Breast epithelium (tissue), 4 donors: ENCODE measurements around the gene POLR2J3. TPM values are rescaled to one million over a fixed set of nuclear protein-coding genes. Genes with fewer than 3 reads are reported as not detected.
A peak's percentile ranks its signal among the peaks of the same experiment; 100 is the strongest.
"Not testable (repeated sequence)": the region's sequence is repeated elsewhere in the genome, so short reads cannot be mapped to it uniquely, and the experiment has no call there.

Experiments
- DNase-seq, 2 donors: peaks; one replicate each; pipeline ENCODE4 v3.0.0-alpha.2; 2019; ENCODE audit warnings: low spot score in 2 of 2
- H3K27ac ChIP-seq, 2 donors: fragments of 200-600 bp; sonication (generic) in 1 of 2; one replicate each; pipeline ENCODE4 v1.5.1; 2016 to 2019; ENCODE audit warnings: mild to moderate bottlenecking in 1 of 2
- H3K27me3 ChIP-seq, 2 donors: fragments of 200-600 bp; sonication (generic) in 1 of 2; one replicate each; pipeline versions ENCODE4 v1.5.1 to v1.6.0; 2017 to 2019; ENCODE audit warnings: control low read depth in 1 of 2, mild to moderate bottlenecking in 1 of 2
- H3K36me3 ChIP-seq: fragments of 200-600 bp; one replicate; pipeline ENCODE4 v1.5.1; 2019
- H3K4me1 ChIP-seq, 2 donors: fragments of 200-600 bp; sonication (generic); one replicate each; pipeline ENCODE4 v1.5.1; 2016 to 2019; ENCODE audit warnings: control low read depth in 1 of 2
- H3K4me3 ChIP-seq, 3 donors: fragments of 200-600 bp; sonication (generic); 1 replicate in 2 of 3; 2 replicates in 1 of 3; pipeline ENCODE4 v1.5.1; 2016 to 2019; ENCODE audit warnings: mild to moderate bottlenecking in 3 of 3, moderate library complexity in 2 of 3
- H3K9me3 ChIP-seq, 2 donors: fragments of 200-600 bp; sonication (generic) in 1 of 2; one replicate each; pipeline ENCODE4 v1.5.1; 2016 to 2019; ENCODE audit warnings: control low read depth in 1 of 2
- intact Hi-C: fragments of 100-400 bp; cut with DNase I; formaldehyde crosslinking; loops from one replicate; pipeline ENCODE4 v1.15.1; 2023; ENCODE audit warnings: low total_unique reads
- total RNA-seq, 3 donors: library from RNA; depleted of rRNA; stranded (reverse); fragments of >200 nt; gene quantifications; one replicate each; pipeline ENCODE4 v1.1.0, GENCODE V29; 2016

Gene POLR2J3
- total RNA-seq, 3 donors from 2014 or later = 13.5 to 16.5 (median 15.1) TPM

DNA sequence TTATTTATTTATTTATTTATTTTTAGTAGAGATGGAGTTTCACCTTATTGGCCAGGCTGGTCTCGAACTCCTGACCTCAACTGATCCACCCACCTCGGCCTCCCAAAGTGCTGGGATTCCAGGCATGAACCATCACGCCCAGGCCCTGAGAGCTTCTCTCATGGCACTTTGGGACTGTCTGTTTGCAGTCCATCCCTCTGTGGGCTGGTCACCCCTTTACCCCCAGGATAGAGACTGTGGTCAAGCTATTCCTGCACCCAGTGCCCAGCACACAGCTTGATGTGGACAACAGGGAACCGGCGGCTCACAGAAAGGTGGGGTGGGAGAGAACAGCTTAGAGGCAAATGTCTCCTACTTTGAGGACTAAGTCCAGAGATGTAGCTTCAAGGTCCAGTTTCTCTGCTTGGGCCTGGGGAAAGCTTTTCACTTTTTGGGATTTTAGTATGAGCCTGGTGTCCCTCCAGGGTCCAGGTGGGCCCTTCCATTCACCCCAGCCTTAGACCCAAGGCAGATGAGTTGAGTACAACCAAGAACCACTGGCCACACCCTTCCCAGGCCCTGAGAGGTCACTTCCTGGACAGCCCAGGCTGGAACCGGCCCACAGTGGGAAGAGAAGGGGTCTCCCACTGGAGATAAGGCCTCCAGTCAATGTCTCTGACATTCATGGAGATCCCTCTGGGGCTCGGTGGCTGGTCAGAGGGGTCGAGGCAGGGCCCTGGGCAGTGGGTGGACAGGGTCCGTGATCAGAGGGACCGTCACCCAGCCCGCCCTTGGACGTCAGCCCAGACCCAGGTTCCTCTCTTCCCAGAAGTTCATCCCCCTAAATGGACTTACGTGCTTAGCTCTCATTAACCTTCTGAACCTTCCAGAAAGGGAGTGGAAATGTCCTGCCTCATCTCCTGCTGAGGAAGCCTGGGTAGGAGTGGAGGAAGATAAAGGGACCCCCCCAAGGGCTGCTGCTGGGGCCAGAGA is 44.3 kb downstream of the POLR2J3 start:
- H3K27ac ChIP-seq, H3K9me3 ChIP-seq, DNase-seq, intact Hi-C loops, H3K27me3 ChIP-seq, H3K36me3 ChIP-seq, H3K4me3 ChIP-seq, H3K4me1 ChIP-seq: not testable (repeated sequence)

DNA sequence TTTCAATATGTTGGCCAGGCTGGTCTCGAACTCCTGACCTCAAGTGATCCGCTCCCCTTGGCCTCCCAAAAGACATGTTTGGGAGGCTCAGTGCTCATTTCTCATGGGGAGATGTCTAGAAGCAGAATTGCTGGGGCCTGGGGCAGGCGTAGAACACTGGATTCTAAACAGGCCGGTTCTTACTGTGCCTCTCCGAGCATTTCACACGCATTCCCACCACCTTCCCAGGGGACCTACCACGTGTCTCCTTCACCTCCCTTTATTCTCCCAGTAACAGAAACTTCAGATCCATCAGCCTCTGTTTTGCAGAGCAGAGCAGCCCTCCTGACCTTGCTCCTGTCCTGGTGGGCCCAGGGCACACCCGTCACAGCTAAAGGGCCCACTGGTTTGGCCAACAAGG is 45.2 kb downstream of the POLR2J3 start:
- H3K27me3 ChIP-seq, DNase-seq, H3K4me3 ChIP-seq, H3K4me1 ChIP-seq, H3K36me3 ChIP-seq, H3K9me3 ChIP-seq, H3K27ac ChIP-seq, intact Hi-C loops: not testable (repeated sequence)

DNA sequence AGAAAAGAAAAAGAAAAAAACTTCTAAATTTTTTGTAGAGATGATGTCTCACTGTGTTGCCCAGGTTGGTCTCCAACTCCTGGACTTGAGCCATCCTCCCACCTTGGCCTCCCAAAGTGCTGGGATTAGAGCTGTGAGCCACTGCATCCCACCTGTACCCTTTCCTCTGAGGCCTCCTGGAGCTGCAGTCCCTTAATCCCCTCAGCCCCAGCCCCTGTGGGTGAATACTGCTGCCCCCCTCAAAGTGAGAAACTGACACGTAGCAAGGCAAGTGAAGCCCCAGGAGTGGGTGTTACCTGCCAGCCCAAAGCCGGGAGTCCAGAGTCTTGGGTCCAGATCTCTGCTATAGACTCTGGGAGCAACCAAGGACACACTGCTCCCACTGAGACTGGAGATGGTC is 47.6 kb downstream of the POLR2J3 start:
- intact Hi-C loops, H3K4me1 ChIP-seq, H3K4me3 ChIP-seq, H3K9me3 ChIP-seq, H3K36me3 ChIP-seq, H3K27me3 ChIP-seq, DNase-seq, H3K27ac ChIP-seq: not testable (repeated sequence)

DNA sequence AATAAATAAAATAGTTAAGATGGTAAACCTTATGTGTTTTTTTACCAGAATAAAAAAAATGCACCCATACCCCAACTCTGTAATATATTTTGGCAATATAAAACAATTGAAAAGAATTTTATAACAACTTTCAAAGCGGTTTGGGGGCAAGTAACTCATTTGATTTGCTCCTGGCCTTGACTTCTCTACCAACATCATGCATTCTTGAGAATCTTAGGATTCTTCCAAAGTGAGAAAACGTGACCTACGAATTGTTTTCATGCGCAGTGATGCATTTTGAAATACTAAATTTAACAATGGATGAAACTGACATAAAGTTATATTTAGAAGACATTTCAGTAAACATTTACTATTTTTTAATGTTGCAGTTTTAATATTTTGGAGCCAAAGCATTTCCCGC is 51.6 kb downstream of the POLR2J3 start:
- H3K27ac ChIP-seq, H3K4me1 ChIP-seq, H3K4me3 ChIP-seq, H3K27me3 ChIP-seq, DNase-seq, H3K36me3 ChIP-seq, intact Hi-C loops, H3K9me3 ChIP-seq: not testable (repeated sequence)

DNA sequence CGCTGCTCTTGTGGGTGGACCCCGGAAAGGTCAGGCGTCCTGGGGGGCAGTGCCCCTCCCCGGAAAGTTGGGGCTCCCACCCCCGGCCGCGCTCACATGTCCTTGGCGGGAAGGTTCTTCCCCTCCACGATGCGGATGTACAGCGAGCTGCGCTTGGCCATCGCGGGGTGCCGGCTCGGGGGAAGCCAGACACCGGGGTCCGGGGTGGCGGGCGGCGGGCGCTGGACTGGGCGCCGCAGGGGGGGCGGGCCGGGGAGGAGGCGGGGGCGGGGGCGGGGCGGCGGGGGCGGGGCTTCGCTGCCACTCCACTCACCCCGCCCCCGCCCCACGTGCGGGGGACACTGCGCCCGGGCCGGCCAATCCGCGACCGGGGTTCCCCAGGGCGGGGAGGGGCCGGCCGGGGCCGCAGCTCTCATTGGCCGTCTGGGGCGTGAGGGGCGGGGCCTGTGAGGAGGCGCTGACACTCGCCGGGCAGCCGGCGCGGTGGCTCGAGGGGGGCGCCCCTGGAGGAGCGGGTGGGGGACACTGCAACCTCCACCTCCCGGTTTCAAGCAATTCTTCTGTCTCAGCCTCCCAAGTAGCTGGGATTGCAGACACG is 54.7 kb downstream of the POLR2J3 start, which contains the start of gene RASA4B:
Gene RASA4B (minus strand): TSS at position 228 of the 598 bp plus-strand sequence. CDS start 67 bp downstream, at position 161.
- not testable (repeated sequence) for DNase-seq

More for the DNA sequence above, 54.7 kb downstream of the POLR2J3 start, which contains the start of gene RASA4B:
- H3K27me3 ChIP-seq, H3K4me1 ChIP-seq, intact Hi-C loops, H3K9me3 ChIP-seq, H3K27ac ChIP-seq, H3K36me3 ChIP-seq: not testable (repeated sequence)
- peak within 1 kb of the TSS in 2 of 3 donors; percentile 37 to 55 for H3K4me3 ChIP-seq

Other genes with a start within 250 kb of the POLR2J3 start
- gene SPDYE6, start 216.1 kb downstream of the POLR2J3 start, total RNA-seq = under 1 TPM in 1 of 3 donors, not detected in 2; 0.33 TPM
- 10 to 100 TPM; 17.3 to 30.5 (median 29.7) TPM for gene PRKRIP1, start 176.2 kb downstream of the POLR2J3 start, total RNA-seq
- gene ORAI2, start 139.0 kb downstream of the POLR2J3 start, total RNA-seq = 10 to 100 TPM in 2 of 3 donors, 1 to 10 TPM in 1; 8.3 to 24.9 (median 18.1) TPM
- 10 to 100 TPM; 15.1 to 28.5 (median 17.8) TPM for gene ALKBH4, start 107.7 kb downstream of the POLR2J3 start, total RNA-seq
- gene LRWD1, start 107.6 kb downstream of the POLR2J3 start, total RNA-seq = 10 to 100 TPM in 2 of 3 donors, 1 to 10 TPM in 1; 7.4 to 20.6 (median 11.6) TPM
- 10 to 100 TPM; 14.3 to 24.2 (median 22.3) TPM for gene POLR2J, start 93.7 kb downstream of the POLR2J3 start, total RNA-seq
- 10 to 100 TPM in 1 of 3 donors, 1 to 10 TPM in 2; 3.7 to 11.1 (median 7.2) TPM for gene RASA4B, start 54.8 kb downstream of the POLR2J3 start, total RNA-seq
- 1 to 10 TPM in 2 of 3 donors, under 1 TPM in 1; 0.98 to 5.7 (median 5.1) TPM for gene UPK3BL2, start 28.9 kb downstream of the POLR2J3 start, total RNA-seq
- gene SPDYE2, start 21.4 kb downstream of the POLR2J3 start, total RNA-seq = not detected
- 10 to 100 TPM; 16.2 to 43.6 (median 17.0) TPM for gene RASA4, start 44.2 kb upstream of the POLR2J3 start, total RNA-seq
- gene UPK3BL1, start 70.2 kb upstream of the POLR2J3 start, total RNA-seq = 10 to 100 TPM; 11.8 to 31.3 (median 22.0) TPM
- gene SPDYE2B, start 77.7 kb upstream of the POLR2J3 start, total RNA-seq = not detected
- 1 to 10 TPM in 2 of 3 donors, under 1 TPM in 1; 0.88 to 2.7 (median 1.6) TPM for gene POLR2J2, start 99.1 kb upstream of the POLR2J3 start, total RNA-seq
- gene FAM185A, start 176.4 kb upstream of the POLR2J3 start, total RNA-seq = 10 to 100 TPM; 10.4 to 22.5 (median 20.3) TPM